K562 (cell line): ENCODE data around the gene ADTRP. TPM values are rescaled to one million over a fixed set of nuclear protein-coding genes. Genes with fewer than 3 reads are reported as not detected.

Experiments used
- ATAC-seq: fragments of 200-7000 bp; cut with Tn5 transposase; 3 replicates; pipeline ENCODE4 v1.9.1; 2020; ENCODE audit warnings: moderate library complexity
- BruUV-seq: library from RNA; stranded (reverse); fragments of 400-500 nt; replicated peaks from 2 replicates; lab custom pipeline; 2021; lab: Mats Ljungman, UMichigan
- CTCF ChIA-PET: fragments of 300-600 bp; formaldehyde crosslinking; extraction: SDS; loops from one replicate; lab custom pipeline; 2021; ENCODE audit warnings: low intra/inter-chr PET ratio; lab: Yijun Ruan, JAX
- POLR2A ChIA-PET: fragments of 300-600, 350-650 bp; sonication (Branson Sonifier 250); formaldehyde crosslinking; extraction: SDS; loops from one replicate; lab custom pipeline; 2021; ENCODE audit warnings: antibody characterized with exemption, inconsistent platforms; lab: Yijun Ruan, JAX
- DNase-seq, 4 experiments: peaks; one replicate each; pipeline versions ENCODE4 v3.0.0 to v3.0.0-alpha.2; 2011 to 2018; ENCODE audit warnings: low spot score in 3 of 4, mixed read lengths in 3 of 4; ENCODE audit errors: extremely low read depth in 1 of 4
- FAIRE-seq: peaks from 2 replicates; lab custom pipeline; 2011; peaks lifted over from hg19 to GRCh38; lab: Jason Lieb, UNC
- H2AFZ ChIP-seq: 2 replicates; pipeline ENCODE4 v1.6.0; 2011; ENCODE audit warnings: low read depth, low read length, control low read depth, inconsistent platforms
- H3K27ac ChIP-seq: fragments of 200-600 bp; 3 replicates; pipeline ENCODE4 v1.8.0; 2011; ENCODE audit warnings: low read depth, mild to moderate bottlenecking, control low read depth, inconsistent platforms, low read length, moderate library complexity, mixed read lengths; ENCODE audit errors: extremely low read depth
- H3K27me3 ChIP-seq, 2 experiments: fragments of 300-600 bp in 1 of 2; 2 replicates in 1 of 2; 3 replicates in 1 of 2; pipeline versions ENCODE4 v1.6.0 to v1.8.0; 2011; ENCODE audit warnings: inconsistent platforms in 2 of 2, low read length in 2 of 2, mild to moderate bottlenecking in 1 of 2, mixed read lengths in 1 of 2, moderate library complexity in 1 of 2; ENCODE audit not compliant: control insufficient read depth in 2 of 2, insufficient read depth in 2 of 2
- H3K36me3 ChIP-seq: fragments of 300-600 bp; 3 replicates; pipeline ENCODE4 v1.8.0; 2011; ENCODE audit warnings: mild to moderate bottlenecking, low read length, inconsistent platforms; ENCODE audit not compliant: control insufficient read depth, insufficient read depth
- H3K4me1 ChIP-seq, 2 experiments: fragments of 200-600 bp in 1 of 2; replicated peaks in 1 of 2; 2 replicates in 1 of 2; 3 replicates in 1 of 2; pipeline versions ENCODE4 v1.5.1 to v1.8.0; 2011; ENCODE audit warnings: inconsistent platforms in 2 of 2, low read length in 2 of 2, mild to moderate bottlenecking in 1 of 2, mixed read lengths in 1 of 2, moderate library complexity in 1 of 2; ENCODE audit not compliant: control insufficient read depth in 2 of 2, insufficient read depth in 2 of 2
- H3K4me2 ChIP-seq: 2 replicates; pipeline ENCODE4 v1.6.1; 2011; ENCODE audit warnings: low read length, control low read depth, inconsistent platforms, mixed read lengths; ENCODE audit not compliant: insufficient read depth
- H3K4me3 ChIP-seq: fragments of 200-600 bp; sonication (generic), shearing (Covaris generic); 2 replicates; pipeline ENCODE4 v1.5.1; 2016; ENCODE audit warnings: control low read depth, inconsistent platforms
- H3K79me2 ChIP-seq: fragments of 200-600 bp; 3 replicates; pipeline ENCODE4 v1.8.0; 2011; ENCODE audit warnings: low read length, inconsistent platforms; ENCODE audit not compliant: control insufficient read depth, insufficient read depth
- H3K9ac ChIP-seq, 2 experiments: 2 replicates each; pipeline versions ENCODE4 v1.6.0 to v1.6.1; 2011; ENCODE audit warnings: low read depth in 2 of 2, low read length in 2 of 2, control low read depth in 1 of 2, inconsistent platforms in 1 of 2, mild to moderate bottlenecking in 1 of 2, mixed read lengths in 1 of 2; ENCODE audit not compliant: insufficient read depth in 1 of 2
- H3K9me1 ChIP-seq: one replicate; pipeline ENCODE4 v1.6.0; 2011; ENCODE audit warnings: inconsistent platforms, mild to moderate bottlenecking, low read length, moderate library complexity; ENCODE audit not compliant: control insufficient read depth, insufficient read depth
- H3K9me3 ChIP-seq: replicated peaks from 2 replicates; pipeline ENCODE4 v1.5.1; 2011; ENCODE audit warnings: low read depth, low read length, inconsistent platforms; ENCODE audit not compliant: control insufficient read depth, insufficient read depth
- H4K20me1 ChIP-seq: replicated peaks from 2 replicates; pipeline ENCODE4 v1.6.1; 2011; ENCODE audit warnings: low read length, inconsistent platforms, mixed read lengths; ENCODE audit not compliant: control insufficient read depth, insufficient read depth
- BCOR ChIP-seq: fragments of 450-650 bp; IDR thresholded peaks from 2 replicates; pipeline ENCODE4 v1.6.1; 2016
- CEBPZ ChIP-seq: fragments of 150-350 bp; IDR thresholded peaks from 2 replicates; pipeline ENCODE4 v1.6.1; 2014; ENCODE audit warnings: low read depth, mild to moderate bottlenecking, low read length, borderline replicate concordance
- DPF2 ChIP-seq: fragments of 450-650 bp; IDR thresholded peaks from 2 replicates; pipeline ENCODE4 v1.6.1; 2016
- GATAD2B ChIP-seq: fragments of 450-650 bp; IDR thresholded peaks from 2 replicates; pipeline ENCODE4 v1.6.1; 2017; ENCODE audit warnings: mild to moderate bottlenecking, borderline replicate concordance
- HMGN3 ChIP-seq: IDR thresholded peaks from 2 replicates; pipeline ENCODE4 v1.6.1; 2011; ENCODE audit warnings: borderline replicate concordance, low read depth, mild to moderate bottlenecking, mixed read lengths, low read length; ENCODE audit not compliant: insufficient read length; ENCODE audit errors: extremely low read depth
- PPARD ChIP-seq: fragments of 250-450 bp; sonication (Bioruptor Pico); IDR thresholded peaks from 2 replicates; pipeline ENCODE4 v1.8.0; 2022; ENCODE audit warnings: inconsistent platforms, mild to moderate bottlenecking, moderate library complexity
- SIX5 ChIP-seq, 2 experiments: IDR thresholded peaks; 2 replicates each; pipeline ENCODE4 v1.6.1; 2011; ENCODE audit warnings: low read length in 2 of 2, borderline replicate concordance in 1 of 2, low read depth in 1 of 2, mild to moderate bottlenecking in 1 of 2, moderate library complexity in 1 of 2; ENCODE audit not compliant: insufficient read depth in 1 of 2
- SNAPC5 ChIP-seq: fragments of 250-450 bp; sonication (Bioruptor Pico); IDR thresholded peaks from 2 replicates; pipeline ENCODE4 v1.8.0; 2021; ENCODE audit warnings: moderate library complexity, mild to moderate bottlenecking, inconsistent platforms
- THRAP3 ChIP-seq: fragments of 450-650 bp; IDR thresholded peaks from 2 replicates; pipeline ENCODE4 v1.6.1; 2016; ENCODE audit warnings: mild to moderate bottlenecking, inconsistent platforms, borderline replicate concordance
- ZBTB17 ChIP-seq: fragments of 450-650 bp; formaldehyde crosslinking; IDR thresholded peaks from 2 replicates; pipeline ENCODE4 v1.4.0; 2020; ENCODE audit warnings: mild to moderate bottlenecking
- ZNF316 ChIP-seq: fragments of 450-650 bp; IDR thresholded peaks from 2 replicates; pipeline ENCODE4 v1.6.1; 2016
- ZNF436 ChIP-seq: fragments of 250-450, 450-650 bp; sonication (Bioruptor Pico); formaldehyde crosslinking; IDR thresholded peaks from 2 replicates; pipeline ENCODE4 v1.7.0; 2020; ENCODE audit warnings: mild to moderate bottlenecking
- WGBS: fragments of 100-300 bp; shearing (Covaris generic); methylation state at CpG from one replicate; pipeline ENCODE4 v1.1.6; 2016; ENCODE audit warnings: low coverage, mixed read lengths; ENCODE audit not compliant: insufficient coverage; ENCODE audit errors: missing lambda C conversion rate; 5-methylcytosine and 5-hydroxymethylcytosine counted together
- in situ Hi-C: fragments of 300-500 bp; cut with MboI; formaldehyde crosslinking; loops from 4 replicates; pipeline ENCODE4 v1.15.0; 2018; ENCODE audit warnings: inconsistent platforms, mixed read lengths
- intact Hi-C: fragments of 100-400 bp; cut with micrococcal nuclease; formaldehyde crosslinking; loops from 2 replicates; pipeline ENCODE4 v1.14.2; 2022
- polyA plus RNA-seq, 8 experiments: library from polyadenylated mRNA; depleted of rRNA in 4 of 8; stranded (reverse) in 5 of 8; unstranded in 3 of 8; fragments of >200 nt; fragmentation: Nextera tagmentation in 2 of 8; fragmentation: Illumina TruSeq in 1 of 8; extraction: Ambion mirVana in 2 of 8; extraction: Trizol in 1 of 8; gene quantifications; 2 replicates each; pipeline versions ENCODE4 v1.2.1 to v1.2.3, GENCODE V29; 2011 to 2014; ENCODE audit warnings: inconsistent platforms in 1 of 8, missing spikeins in 1 of 8
- total RNA-seq, 7 experiments: library from RNA; depleted of rRNA in 6 of 7; stranded (reverse); fragments of >200 nt in 6 of 7; fragmentation: Illumina TruSeq in 2 of 7; extraction: Trizol in 2 of 7; gene quantifications; 2 replicates each; pipeline versions ENCODE4 v1.2.1 to v1.2.3, GENCODE V29; 2011 to 2021; ENCODE audit warnings: low replicate concordance in 1 of 7
- TF ChIP-seq, protein P1 (sequence below): fragments of 250-450 bp; sonication (Bioruptor Pico); IDR thresholded peaks from 2 replicates; pipeline ENCODE4 v1.8.0; 2022; ENCODE audit warnings: inconsistent platforms

ADTRP gene
- total and polyA plus RNA-seq, 9 of the 15 experiments (the other 6 are each of a cell fraction or from before 2014, with no cell fraction given), result 7.4 to 24.0 (median 13.6) TPM

GRCh38 chr6:11826779-11827178 lies 48.2 kb upstream of the ADTRP start:
- POLR2A ChIA-PET, result no interaction called here

More at GRCh38 chr6:11826779-11827178, 48.2 kb upstream of the ADTRP start:
- Histone ChIP-seq H3K4me2 (no peak overlapping the region), H3K9me3 (no peaks in the 10 kb centered on the region), H2AFZ (no peak overlapping the region), H3K9ac (no peak overlapping the region), H3K36me3 (no peaks in the 10 kb centered on the region), H3K4me3 (no peak overlapping the region), H3K4me1 (peaks cover 7 to 8% of the 10 kb centered on the region in 2 experiments; a peak in 4 of 5 replicates), H3K27ac (no peak overlapping the region), H3K27me3 (no peaks in the 10 kb centered on the region), H3K79me2 (no peaks in the 10 kb centered on the region), H3K9me1 (no peaks in the 10 kb centered on the region), H4K20me1 (no peaks in the 10 kb centered on the region)
- no peak for DNase-seq
- 68% methylated on average over 8 of the region's 8 CpGs for WGBS
- FAIRE-seq, result no peak
- TF ChIP-seq PPARD, result no peak
- TF ChIP-seq THRAP3, result no peak
- TF ChIP-seq ZBTB17 (CRISPR knock-in tag), result no peak
- TF ChIP-seq CEBPZ, result no peak
- TF ChIP-seq GATAD2B, result no peak
- no peak for TF ChIP-seq SIX5 (IDR thresholded peaks at IDR 0.05; ENCODE audit: borderline replicate concordance in 1 of 2, insufficient read depth in 1 of 2, low read depth in 1 of 2, low read length in 2 of 2)
- TF ChIP-seq HMGN3, result no peak
- TF ChIP-seq DPF2, result no peak
- TF ChIP-seq ZNF436 (CRISPR knock-in tag), result no peak
- no peak for TF ChIP-seq BCOR
- no peak for TF ChIP-seq ZNF316
- TF ChIP-seq SNAPC5, result no peak
- TF ChIP-seq, protein P1, sequence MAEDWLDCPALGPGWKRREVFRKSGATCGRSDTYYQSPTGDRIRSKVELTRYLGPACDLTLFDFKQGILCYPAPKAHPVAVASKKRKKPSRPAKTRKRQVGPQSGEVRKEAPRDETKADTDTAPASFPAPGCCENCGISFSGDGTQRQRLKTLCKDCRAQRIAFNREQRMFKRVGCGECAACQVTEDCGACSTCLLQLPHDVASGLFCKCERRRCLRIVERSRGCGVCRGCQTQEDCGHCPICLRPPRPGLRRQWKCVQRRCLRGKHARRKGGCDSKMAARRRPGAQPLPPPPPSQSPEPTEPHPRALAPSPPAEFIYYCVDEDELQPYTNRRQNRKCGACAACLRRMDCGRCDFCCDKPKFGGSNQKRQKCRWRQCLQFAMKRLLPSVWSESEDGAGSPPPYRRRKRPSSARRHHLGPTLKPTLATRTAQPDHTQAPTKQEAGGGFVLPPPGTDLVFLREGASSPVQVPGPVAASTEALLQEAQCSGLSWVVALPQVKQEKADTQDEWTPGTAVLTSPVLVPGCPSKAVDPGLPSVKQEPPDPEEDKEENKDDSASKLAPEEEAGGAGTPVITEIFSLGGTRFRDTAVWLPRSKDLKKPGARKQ (CRISPR knock-in tag), result no peak
- CTCF ChIA-PET, result no interaction called here
- BruUV-seq, result no TSS peak
- intact Hi-C loops (no loop called here), in situ Hi-C loops (no loop called here)
- ATAC-seq, result no peak
